Superior temporal gyrus (tissue), 1 donor: ENCODE measurements around the gene ABCC4.

Experiments used
- DNase-seq: peaks from one replicate; pipeline ENCODE4 v3.0.0-alpha.2; 2016; ENCODE audit errors: extremely low spot score

ABCC4 gene

DNA sequence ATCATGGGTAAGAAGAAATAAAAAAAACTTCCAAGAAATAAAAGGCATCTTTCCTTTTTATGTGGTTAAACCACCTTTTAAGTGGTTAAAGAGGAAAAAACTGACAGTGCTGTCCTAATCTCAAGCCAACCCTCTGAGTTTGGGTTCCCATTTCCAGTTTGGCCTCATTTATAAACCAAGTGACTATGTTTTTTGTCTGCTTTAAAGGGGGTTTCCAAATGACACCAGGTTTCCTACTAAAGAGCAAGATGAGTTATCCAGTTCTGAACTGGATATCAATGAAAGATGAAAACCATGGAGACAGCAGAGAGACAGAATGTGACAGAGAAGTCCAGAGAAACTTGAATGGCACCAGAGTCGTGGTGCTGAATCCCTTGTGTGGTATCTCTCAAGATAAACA is 251.5 kb downstream of the ABCC4 start:
- no peak for DNase-seq

DNA sequence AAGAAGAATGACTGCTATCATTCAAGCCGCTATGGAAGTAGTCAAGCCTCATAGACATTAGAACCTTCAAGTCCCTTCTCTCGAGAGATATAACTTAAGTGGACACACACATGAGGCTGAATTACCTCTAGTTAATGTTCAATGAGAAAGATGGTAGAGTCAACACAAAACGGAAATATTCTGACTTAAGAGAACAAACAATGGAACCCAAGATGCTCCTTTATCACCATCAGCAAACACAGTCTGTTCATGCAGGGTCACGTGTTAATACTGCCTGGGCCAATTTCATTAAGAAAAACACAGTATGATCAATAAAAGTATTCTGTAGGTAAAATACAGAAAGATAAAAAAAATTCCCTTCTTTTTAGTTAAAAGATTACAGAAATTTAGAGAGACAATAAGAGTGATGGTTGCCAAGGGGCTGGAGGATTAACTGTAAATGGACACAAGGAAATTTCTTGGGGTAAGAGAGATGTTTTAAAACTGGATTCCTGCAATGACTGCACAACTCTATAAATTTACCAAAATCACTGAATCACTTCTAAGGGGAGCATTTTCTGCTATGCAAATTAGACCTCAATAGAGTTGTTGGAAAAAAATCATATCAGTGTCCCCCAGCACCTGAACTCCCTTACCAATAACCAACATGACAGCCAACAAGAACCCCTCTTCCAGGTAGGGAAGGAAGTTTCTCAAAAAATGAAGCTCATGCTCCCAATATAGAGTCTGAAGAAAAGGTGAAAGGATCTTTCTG is 256.6 kb downstream of the ABCC4 start:
- no peak for DNase-seq

DNA sequence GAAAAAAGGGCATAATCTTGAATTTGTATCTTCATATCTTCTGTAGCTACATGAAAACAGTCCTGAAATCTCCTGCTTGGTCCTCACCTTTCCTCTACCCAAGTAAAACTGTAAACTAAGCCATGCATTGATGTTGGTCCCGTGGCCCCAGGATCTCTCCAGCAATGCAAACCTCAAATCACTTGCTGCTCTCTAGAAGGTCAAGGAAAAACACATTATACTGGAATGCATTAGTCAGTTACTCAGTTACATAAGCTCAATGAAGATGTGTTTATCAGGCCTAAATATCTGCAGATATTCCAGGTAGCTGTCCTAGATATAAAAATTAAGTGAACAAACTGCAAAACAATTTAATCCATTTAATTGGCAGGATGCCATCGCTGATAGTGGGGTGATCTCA is 261.8 kb downstream of the ABCC4 start:
- no peak for DNase-seq

DNA sequence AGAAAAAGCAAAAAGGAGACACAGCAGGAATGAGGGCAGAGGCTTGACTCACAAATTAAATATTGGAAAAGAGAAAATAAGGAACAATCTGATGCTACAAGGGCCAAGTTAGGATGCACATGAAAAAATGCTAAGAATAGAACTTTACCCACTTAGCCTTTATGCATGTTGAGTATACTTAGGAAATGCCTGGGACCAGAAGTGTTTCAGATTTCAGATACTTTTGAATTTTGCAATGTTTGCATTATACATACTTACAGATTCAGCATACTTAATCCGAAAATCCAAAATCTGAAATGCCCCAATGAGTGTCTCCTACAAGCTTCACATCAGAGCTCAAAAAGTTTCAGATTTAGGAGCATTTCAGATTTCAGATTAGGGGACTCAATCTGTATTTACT is 262.3 kb downstream of the ABCC4 start:
- DNase-seq, result no peak

DNA sequence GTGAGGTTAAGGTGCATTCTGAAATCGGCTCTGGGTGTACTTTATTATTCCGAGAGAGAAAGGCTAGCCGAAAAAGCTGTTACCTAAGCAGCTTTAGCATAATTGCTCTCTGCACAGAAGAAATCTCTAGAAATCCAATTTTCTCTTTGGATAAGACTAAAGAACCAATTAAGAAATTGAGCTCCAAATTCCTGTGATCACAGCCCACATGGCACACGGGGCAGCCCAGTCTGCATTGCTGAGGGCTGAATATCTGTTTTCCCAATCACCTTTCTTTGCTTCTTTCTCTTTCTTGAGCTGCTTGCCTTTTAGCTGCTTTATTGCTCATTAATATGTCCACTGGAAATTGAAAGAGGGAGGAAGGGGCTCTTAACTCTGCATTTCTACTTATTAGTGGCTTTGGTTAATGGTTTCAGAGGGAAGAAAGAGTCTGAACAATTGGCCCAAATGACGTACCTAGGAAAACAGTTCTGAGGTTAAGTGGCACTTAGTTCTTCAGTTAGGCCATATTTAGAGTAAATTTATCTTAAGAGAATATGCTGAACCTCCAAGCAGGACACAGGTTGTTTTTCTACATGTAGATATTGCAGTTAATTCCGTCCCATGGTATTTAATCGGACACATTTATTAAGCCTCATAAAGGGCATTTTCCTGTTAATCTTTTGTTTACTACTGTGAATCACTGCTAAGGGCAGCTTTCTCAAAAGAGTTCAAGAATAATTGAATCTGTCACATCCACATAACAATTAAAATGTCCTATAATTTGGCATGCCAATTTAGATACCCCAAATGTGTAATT is 265.7 kb downstream of the ABCC4 start:
- no peak for DNase-seq

DNA sequence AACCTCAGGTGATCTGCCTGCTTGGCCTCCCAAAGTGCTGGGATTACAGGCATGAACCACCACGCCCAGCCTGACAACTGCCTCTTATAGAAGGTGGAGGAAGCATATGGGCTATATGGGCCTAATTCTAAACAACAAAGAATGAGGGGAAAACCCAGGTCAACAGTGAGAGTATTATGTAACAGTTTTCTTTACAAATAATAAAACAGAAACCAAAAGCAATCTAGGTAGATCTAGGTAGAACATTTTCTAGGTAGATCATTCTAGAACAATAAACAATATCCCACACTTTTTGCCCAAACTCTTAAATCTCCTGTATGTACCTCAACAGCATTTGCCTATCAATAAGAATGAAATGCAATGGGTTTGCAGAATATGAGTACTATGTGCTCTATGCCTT is 267.4 kb downstream of the ABCC4 start:
- DNase-seq, result no peak

DNA sequence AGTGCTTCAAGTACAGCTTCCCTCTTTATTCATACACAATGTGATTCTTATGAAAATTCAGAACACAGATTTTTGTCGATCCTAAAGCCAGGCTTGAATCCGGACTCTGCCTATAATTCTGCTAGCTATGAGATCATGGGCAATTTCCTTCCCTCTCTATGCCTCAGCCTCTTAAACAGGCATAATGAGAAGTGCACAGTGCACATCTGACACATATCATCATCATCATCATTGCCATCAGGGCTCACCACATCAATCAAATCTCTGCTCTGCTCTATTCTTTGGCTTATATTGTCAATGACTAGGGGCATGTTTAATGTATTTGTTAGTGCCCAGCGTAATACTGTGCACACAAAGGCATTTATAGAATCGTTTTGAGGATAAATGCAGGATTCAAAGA is 269.1 kb downstream of the ABCC4 start:
- no peak for DNase-seq

DNA sequence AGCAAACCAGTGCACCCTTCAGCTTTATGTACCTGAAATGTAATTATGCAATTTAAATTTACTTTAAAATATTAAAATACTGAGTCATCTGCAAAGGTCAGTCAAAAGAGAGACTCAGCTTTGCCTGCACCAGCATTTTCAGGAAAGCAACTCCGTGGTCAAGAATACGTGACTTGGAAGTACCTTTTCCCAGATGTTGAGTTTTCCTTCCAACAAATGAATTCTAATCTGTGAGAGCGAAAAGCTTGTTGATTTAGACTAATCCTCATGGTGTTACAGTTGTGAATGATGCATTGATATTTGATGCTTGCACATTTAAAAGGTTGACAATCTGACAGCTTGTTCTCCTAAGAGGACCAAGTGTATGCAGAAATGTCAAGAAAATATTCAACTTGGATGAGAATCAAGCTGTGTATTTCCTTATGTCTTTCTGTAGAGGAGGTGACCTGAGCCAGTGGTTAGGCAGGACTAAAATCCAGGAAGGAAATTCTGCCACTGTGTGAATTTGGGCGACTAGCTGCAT is 270.4 kb downstream of the ABCC4 start:
- DNase-seq, result no peak

DNA sequence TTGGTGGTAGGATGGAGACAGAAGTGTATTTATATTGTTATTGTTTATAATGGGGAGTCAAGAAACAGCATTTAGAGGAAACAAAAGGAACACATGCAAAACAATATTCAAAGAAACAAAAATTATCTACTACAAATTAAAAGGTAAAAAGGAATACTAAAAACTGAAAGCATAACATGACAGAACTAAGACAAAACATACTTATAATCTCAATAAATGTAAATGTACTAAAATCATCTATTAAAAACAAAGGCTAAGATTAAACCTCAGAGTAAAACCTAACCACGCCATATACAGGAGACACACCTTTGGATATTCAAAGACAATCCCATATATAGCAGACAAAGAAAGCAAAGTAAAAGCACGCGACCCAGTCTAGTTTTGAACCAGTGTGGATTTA is 273.6 kb downstream of the ABCC4 start:
- no peak for DNase-seq

DNA sequence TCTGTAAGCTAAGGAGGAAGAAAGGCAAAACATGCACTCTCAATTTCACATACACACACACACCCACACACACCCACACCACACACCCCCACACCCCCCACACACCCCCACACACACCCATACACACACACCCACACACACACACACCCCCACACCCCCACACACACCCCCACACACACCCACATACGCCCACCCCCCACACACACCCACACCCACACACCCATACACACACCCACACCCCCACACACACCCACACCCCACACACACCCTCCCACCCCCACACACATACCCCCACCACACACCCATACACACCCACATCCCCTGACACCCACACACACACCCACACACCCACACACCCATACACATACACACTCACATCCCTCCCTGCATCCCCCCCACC is 276.1 kb downstream of the ABCC4 start:
- DNase-seq, result no peak

DNA sequence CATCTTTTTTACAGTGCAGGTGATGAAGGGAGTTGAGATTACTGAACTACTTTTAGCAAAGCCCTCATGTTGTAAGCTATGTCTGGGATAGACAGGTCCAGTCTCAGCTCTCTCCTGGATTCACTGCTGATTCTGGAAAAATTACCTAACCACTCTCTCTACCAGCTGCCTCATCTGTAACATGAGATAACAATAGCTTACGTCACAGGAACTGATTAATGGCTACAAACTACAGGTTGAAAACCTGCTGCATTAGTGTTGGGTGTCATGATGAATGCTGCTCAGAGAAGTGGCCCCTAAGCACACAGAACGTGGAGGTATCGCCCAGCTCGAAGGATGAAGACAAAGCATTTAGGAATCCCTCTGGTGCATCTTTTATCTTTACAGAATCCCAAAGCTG is 277.8 kb downstream of the ABCC4 start:
- DNase-seq, result no peak

DNA sequence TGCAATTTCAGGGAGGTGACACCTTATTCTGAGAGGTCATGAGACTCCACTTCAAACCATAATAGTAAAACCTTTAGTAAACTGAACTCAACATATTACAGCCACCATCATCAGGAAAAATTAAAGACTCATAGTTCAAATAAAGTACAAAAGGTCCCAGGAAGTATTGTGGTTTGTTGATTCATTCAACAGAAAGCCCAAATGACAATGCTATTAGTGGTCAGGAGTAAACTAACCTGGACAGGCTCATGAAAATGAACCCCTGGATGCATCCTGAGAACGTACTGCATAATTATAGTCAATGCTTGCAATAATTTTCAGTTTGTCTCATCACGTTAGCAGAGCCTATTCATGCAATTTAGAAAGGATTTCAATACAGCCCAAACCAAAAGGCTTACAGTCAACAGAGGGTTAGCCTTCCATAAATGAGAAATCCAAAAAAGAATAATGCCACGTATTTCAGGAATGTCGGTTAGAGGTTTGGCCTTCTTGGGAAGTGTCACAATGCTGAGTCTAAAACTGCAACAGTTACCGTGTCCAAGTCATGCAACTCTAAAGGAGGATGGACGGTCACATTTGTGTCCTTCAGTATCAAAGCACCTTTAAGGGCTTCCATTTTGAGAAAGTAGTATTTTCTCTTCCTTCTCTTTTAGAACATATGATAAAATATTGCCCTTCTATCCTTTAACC is 280.8 kb downstream of the ABCC4 start:
- no peak for DNase-seq

DNA sequence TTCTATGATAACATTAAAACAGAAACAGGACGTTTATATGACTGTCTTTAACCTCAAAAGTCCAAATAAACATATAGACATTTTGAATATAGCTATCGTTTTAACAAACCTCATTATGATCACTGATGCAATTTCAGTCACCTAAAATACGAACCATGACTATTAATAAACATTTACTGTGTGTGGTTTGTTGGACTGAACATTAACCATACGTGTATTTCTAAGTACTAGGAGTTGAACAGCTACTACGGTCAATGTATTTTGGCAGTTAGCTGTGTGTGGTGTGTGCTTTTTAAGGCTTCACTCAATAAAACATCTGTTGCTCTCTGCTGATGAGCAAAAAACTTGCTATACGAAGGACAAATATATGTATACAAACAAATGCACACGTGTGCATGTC is 281.4 kb downstream of the ABCC4 start:
- DNase-seq, result no peak

DNA sequence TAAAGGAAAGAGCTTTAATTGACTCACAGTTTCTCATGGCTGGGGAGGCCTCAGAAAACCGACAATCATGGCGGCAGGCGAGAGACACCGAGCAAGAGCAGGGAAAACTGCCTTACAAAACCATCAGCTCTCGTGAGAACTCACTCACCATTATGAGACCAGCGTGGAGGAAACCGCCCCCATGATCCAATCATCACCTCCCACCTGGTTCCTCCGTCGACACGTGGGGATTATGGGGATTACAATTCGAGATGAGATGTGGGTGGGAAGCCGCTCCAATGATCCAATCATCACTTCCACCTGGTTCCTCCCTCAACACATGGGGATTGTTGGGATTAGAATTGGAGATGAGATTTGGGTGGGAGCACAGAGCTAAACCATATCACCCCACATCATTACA is 293.9 kb downstream of the ABCC4 start:
- no peak for DNase-seq

DNA sequence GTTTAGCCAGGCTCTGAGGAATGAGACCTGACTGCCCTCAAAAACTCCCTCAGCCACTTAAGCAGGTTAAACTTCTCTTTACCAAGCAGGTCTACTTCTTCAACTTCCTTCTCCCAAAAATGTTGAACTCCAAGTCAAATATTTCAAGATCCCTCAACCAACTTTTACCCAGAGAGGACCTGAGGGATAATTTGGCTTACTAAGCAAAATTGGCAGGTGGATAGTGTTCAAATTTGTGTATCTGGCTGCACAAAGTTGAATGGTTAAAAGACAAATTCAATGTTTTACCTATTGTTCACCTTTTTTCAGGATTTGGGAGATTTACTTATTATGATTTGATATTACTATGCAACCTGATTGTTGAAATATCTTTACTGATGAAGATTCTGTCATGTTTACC is 296.0 kb downstream of the ABCC4 start:
- DNase-seq, result no peak

DNA sequence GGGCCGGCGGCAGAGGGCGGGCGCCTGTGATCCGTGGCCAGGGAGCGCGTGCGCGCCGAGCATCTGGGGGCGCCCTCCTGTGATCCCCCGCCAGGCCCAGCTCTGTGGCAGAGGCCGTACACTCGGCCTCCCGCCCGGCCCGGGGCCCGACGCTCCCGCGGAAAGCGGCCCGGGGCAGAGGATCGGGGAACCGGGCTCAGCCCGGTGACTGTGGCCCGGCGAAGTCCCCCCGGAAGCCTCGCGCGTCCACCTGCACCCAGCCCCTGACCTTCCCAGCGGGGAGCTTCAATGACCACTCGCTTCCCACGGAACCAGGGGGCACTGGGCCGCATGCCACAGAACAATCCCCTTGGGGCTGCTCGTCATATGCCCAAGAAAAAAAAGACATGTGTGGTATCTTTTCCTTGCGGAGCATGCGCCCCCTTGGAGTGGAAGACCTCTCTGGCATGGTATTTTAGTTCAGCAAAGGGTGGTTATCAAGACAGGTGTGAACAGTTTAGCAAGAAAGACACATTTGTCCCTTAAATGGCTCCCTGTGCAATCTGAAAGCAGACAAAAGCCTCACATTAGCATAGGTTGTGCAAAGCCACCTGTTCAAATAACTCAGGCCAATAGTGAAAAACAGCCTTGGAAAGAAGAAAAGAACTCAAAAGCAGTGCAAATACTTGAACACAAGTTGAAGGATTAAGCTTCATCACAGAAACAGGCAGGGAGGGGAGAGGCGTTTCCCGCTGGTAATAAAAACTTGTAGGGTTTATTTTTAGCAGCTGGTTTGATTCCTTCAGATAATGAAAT is 298.0 kb downstream of the ABCC4 start:
- no peak for DNase-seq

DNA sequence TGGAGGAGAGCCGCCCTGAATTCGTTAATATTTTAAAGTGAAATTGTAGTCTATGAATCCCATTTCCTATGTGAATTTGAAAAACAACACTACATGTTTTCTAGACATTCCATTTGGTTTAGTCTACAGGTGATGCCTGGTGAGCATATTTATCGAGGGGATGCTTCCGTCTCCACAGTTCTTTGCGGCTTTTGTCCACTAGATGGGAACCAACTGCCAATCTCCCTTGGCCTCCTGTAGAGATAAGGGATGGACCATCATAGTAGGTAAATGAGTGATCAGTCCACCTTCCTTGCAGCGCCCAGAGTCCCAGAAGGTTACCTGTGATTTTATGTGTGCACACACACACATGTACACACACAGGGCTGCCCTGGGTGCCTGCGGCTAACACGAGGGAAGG is 299.1 kb downstream of the ABCC4 start:
- DNase-seq, result no peak

DNA sequence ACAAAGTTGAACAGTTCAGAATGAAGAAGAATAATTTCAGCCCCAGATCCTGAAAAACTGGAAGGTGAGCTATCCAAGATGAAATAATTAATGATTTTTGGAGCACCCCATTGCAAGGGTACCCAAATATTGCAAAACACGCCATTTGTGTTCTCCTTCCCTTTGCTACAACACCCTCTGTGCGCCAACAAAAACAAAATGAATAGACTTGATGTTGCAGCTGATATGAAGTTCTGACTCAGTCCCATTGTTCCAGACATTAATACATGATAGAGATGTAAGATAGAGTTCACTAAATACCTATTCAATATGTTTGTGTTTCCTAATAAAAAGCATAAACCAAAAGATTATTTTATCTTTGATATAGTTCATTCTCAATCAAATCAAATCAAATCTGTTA is 301.4 kb downstream of the ABCC4 start:
- DNase-seq, result no peak

DNA sequence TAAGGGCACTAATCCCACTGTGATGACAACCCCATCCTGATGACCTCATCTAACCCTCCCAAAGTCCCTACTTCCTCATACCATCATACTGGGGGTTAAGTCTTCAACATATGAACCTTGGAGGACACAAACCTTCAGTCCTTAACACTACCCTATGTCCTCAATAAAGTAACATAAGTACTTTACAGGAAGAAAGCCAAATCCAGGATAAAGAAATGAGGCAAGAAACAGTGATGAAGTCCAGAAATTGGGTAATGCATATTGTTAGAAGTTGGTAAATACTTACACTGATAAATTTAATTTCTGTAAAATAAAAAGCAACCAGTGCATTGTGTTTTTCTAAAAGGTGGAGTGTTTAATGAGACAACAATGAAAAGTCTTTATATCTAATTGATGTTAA is 304.1 kb downstream of the ABCC4 start:
- no peak for DNase-seq

DNA sequence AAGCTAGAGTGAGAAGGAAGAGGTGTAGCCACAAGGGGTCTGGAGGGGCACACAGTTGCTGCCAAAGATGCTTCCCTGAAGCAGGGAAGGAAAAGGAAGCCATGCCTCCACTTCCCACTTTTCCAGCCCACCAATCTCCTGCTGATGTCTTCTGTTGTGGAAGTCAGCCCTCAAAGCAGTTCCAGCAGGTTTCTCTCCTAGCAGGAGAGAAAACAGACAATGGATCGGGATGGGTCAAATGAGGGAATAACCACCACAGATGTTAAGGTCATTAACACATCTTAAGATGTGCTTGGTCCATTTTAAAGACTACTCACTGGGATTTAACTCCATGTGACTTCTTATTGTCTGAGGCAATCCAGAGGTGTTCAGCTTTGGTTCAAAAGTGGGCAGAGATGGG is 304.8 kb downstream of the ABCC4 start:
- DNase-seq, result no peak

DNA sequence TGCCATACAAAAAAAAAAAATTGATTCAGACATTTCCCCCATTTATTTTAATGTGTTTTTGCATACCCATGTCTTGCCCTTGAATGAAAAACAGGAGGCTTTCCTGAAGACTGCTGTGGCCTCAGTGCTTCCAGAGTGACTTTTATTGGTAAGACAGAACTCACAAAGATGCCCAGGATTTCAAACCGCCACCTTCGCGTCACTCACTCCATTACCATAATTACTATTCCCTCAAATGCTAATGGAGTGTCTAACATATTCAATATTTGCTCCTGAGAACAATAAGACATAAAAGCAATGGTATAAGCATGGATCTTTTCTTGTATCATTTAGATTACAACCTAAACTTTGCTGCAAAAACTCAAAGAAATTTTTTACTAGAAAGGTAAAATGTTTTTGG is 306.7 kb downstream of the ABCC4 start:
- no peak for DNase-seq

DNA sequence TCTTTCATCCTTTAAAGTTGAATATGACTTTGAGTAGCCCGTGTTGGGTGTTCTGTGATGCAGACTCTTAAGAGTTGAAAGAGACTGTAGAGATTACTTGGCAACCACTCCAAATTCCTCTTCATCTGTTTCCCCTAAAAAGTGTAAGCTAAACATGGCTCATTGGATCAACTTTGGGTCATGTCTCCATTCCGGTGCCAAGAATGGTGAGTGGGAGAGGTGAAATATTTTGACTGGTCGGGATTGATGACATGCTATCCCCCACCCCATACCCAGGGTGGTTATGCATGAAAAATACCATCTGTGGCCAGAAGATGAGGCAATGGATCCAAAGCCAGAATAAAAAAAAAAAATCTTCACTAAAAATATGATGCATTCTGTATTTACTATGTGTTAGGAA is 307.6 kb downstream of the ABCC4 start:
- no peak for DNase-seq
